Vagina (tissue), 2 donors: ENCODE data around the gene ZRANB1. TPM values are rescaled to one million over a fixed set of nuclear protein-coding genes. Genes with fewer than 3 reads are reported as not detected.

Experiments used
- DNase-seq, 2 donors: peaks; one replicate each; pipeline ENCODE4 v3.0.0-alpha.2; 2017; ENCODE audit errors: extremely low spot score in 2 of 2
- H3K27ac ChIP-seq: fragments of 200-600 bp; sonication (generic); one replicate; pipeline ENCODE4 v1.5.1; 2019
- H3K27me3 ChIP-seq: fragments of 200-600 bp; sonication (generic); one replicate; pipeline ENCODE4 v1.5.1; 2019
- H3K36me3 ChIP-seq, 2 donors: fragments of 200-600 bp; sonication (generic); one replicate each; pipeline ENCODE4 v1.5.1; 2017 to 2019
- H3K4me1 ChIP-seq: fragments of 200-600 bp; sonication (generic); one replicate; pipeline ENCODE4 v1.5.1; 2019
- H3K4me3 ChIP-seq, 2 donors: fragments of 200-600 bp; sonication (generic); 1 replicate in 1 of 2; 2 replicates in 1 of 2; pipeline ENCODE4 v1.5.1; 2016 to 2019
- H3K9me3 ChIP-seq: fragments of 200-600 bp; sonication (generic); one replicate; pipeline ENCODE4 v1.5.1; 2019
- CTCF ChIP-seq, 3 experiments: fragments of 450-650 bp in 2 of 3; fragments of 200-600 bp in 1 of 3; sonication (generic) in 1 of 3; IDR thresholded peaks; one replicate each; pipeline ENCODE4 v1.5.1; 2017 to 2019; ENCODE audit warnings: antibody characterized with exemption in 3 of 3, mild to moderate bottlenecking in 2 of 3, moderate library complexity in 2 of 3
- POLR2A ChIP-seq, 2 donors: fragments of 450-650 bp; IDR thresholded peaks; one replicate each; pipeline ENCODE4 v1.6.1; 2017; ENCODE audit warnings: antibody characterized with exemption in 2 of 2, mild to moderate bottlenecking in 2 of 2, moderate library complexity in 2 of 2
- POLR2AphosphoS5 ChIP-seq, 2 donors: sonication (generic); formaldehyde crosslinking; IDR thresholded peaks; one replicate each; pipeline ENCODE4 v1.9.0; 2017; ENCODE audit warnings: antibody characterized with exemption in 2 of 2, mild to moderate bottlenecking in 2 of 2, low read depth in 1 of 2; ENCODE audit not compliant: insufficient read depth in 1 of 2
- intact Hi-C: fragments of 100-400 bp; cut with DNase I; formaldehyde crosslinking; loops from one replicate; pipeline ENCODE4 v1.15.1; 2023
- total RNA-seq: library from RNA; depleted of rRNA; stranded (reverse); fragments of >200 nt; gene quantifications from one replicate; pipeline ENCODE4 v1.2.3, GENCODE V29; 2016

Gene ZRANB1
- total RNA-seq, 1 donor from 2014 or later = 23.8 TPM

GRCh38 chr10:125027871-125028869 lies 86.2 kb downstream of the ZRANB1 start:
- Histone ChIP-seq H3K27ac (no peak overlapping the region), H3K9me3 (no peaks in the 10 kb centered on the region), H3K4me1 (peaks cover 49% of the 10 kb centered on the region), H3K4me3 (no peak overlapping the region), H3K36me3 (peaks cover 0 to 10% of the 10 kb centered on the region in 2 donors), H3K27me3 (no peaks in the 10 kb centered on the region)
- TF ChIP-seq CTCF (IDR thresholded peaks at IDR 0.05) (no peak), POLR2AphosphoS5 (IDR thresholded peaks at IDR 0.05; ENCODE audit: insufficient read depth in 1 of 2, low read depth in 1 of 2) (no peak), POLR2A (IDR thresholded peaks at IDR 0.05) (no peak)
- no peak for DNase-seq
- intact Hi-C loops = no loop called here

GRCh38 chr10:125029584-125030242 lies 87.8 kb downstream of the ZRANB1 start:
- H3K4me3 ChIP-seq = no peak overlapping the region
- DNase-seq = no peak
- peaks cover 0 to 7% of the 10 kb centered on the region in 2 donors for H3K36me3 ChIP-seq
- intact Hi-C loops = no loop called here
- H3K27ac ChIP-seq = no peak overlapping the region
- no peaks in the 10 kb centered on the region for H3K9me3 ChIP-seq
- H3K4me1 ChIP-seq = peaks cover 35% of the 10 kb centered on the region
- H3K27me3 ChIP-seq = no peaks in the 10 kb centered on the region
- no peak for TF ChIP-seq POLR2A (IDR thresholded peaks at IDR 0.05)
- no peak for TF ChIP-seq POLR2AphosphoS5 (IDR thresholded peaks at IDR 0.05; ENCODE audit: insufficient read depth in 1 of 2, low read depth in 1 of 2)
- no peak for TF ChIP-seq CTCF (IDR thresholded peaks at IDR 0.05)

GRCh38 chr10:125030567-125031197 lies 88.8 kb downstream of the ZRANB1 start:
- H3K27me3 ChIP-seq = no peaks in the 10 kb centered on the region

GRCh38 chr10:125032474-125033020 lies 90.6 kb downstream of the ZRANB1 start:
- H3K27me3 ChIP-seq = no peaks in the 10 kb centered on the region
- DNase-seq = no peak
- intact Hi-C loops = no loop called here
- no peaks in the 10 kb centered on the region for H3K36me3 ChIP-seq
- TF ChIP-seq CTCF (IDR thresholded peaks at IDR 0.05) = no peak
- TF ChIP-seq POLR2AphosphoS5 (IDR thresholded peaks at IDR 0.05; ENCODE audit: insufficient read depth in 1 of 2, low read depth in 1 of 2) = no peak
- no peak for TF ChIP-seq POLR2A (IDR thresholded peaks at IDR 0.05)
- H3K27ac ChIP-seq = no peak overlapping the region
- peaks cover 53% of the 10 kb centered on the region for H3K4me1 ChIP-seq
- H3K9me3 ChIP-seq = no peaks in the 10 kb centered on the region
- H3K4me3 ChIP-seq = no peak overlapping the region

More at GRCh38 chr10:125030567-125031197, 88.8 kb downstream of the ZRANB1 start:
- TF ChIP-seq CTCF (IDR thresholded peaks at IDR 0.05) (no peak), POLR2A (IDR thresholded peaks at IDR 0.05) (no peak), POLR2AphosphoS5 (IDR thresholded peaks at IDR 0.05; ENCODE audit: insufficient read depth in 1 of 2, low read depth in 1 of 2) (no peak)
- H3K4me1 ChIP-seq = peaks cover 40% of the 10 kb centered on the region
- H3K9me3 ChIP-seq = no peaks in the 10 kb centered on the region
- H3K36me3 ChIP-seq = peaks cover 0 to 5% of the 10 kb centered on the region in 2 donors
- no peak for DNase-seq
- H3K4me3 ChIP-seq = no peak overlapping the region
- H3K27ac ChIP-seq = no peak overlapping the region
- intact Hi-C loops = no loop called here
